GM19468 (cell line): ENCODE results near the gene CACNA1C.

Source experiments
- ATAC-seq: cut with Tn5 transposase; IDR thresholded peaks from one replicate; pipeline ENCODE4 v1.9.1; 2021; ENCODE audit warnings: mild to moderate bottlenecking, moderate library complexity, moderate number of reproducible peaks; ENCODE audit not compliant: unreplicated experiment; ENCODE audit errors: extremely low read depth

CACNA1C gene

GRCh38 chr12:2413999-2414792, 361.4 kb downstream of the CACNA1C start:
- ATAC-seq, result no peak

- no peak for ATAC-seq
Observed at GRCh38 chr12:2414810-2415567, 362.2 kb downstream of the CACNA1C start.

- ATAC-seq, result no peak
Observed at GRCh38 chr12:2415568-2415944, 362.8 kb downstream of the CACNA1C start.

GRCh38 chr12:2416158-2416557, 363.4 kb downstream of the CACNA1C start:
- no peak for ATAC-seq

- ATAC-seq, result no peak
Observed at GRCh38 chr12:2417481-2418160, 364.8 kb downstream of the CACNA1C start.

- ATAC-seq, result no peak
Observed at GRCh38 chr12:2418579-2418978, 365.8 kb downstream of the CACNA1C start.

- no peak for ATAC-seq
Observed at GRCh38 chr12:2422591-2422990, 369.8 kb downstream of the CACNA1C start.

GRCh38 chr12:2429032-2429431, 376.2 kb downstream of the CACNA1C start:
- no peak for ATAC-seq

GRCh38 chr12:2431810-2432209, 379.0 kb downstream of the CACNA1C start:
- ATAC-seq, result no peak

- no peak for ATAC-seq
Observed at GRCh38 chr12:2432856-2433255, 380.1 kb downstream of the CACNA1C start.

GRCh38 chr12:2435511-2435910, 382.7 kb downstream of the CACNA1C start:
- no peak for ATAC-seq

GRCh38 chr12:2439332-2440100, 386.7 kb downstream of the CACNA1C start:
- no peak for ATAC-seq

- ATAC-seq, result no peak
Observed at GRCh38 chr12:2443776-2444175, 391.0 kb downstream of the CACNA1C start.

- ATAC-seq, result no peak
Observed at GRCh38 chr12:2445968-2446367, 393.2 kb downstream of the CACNA1C start.

- ATAC-seq, result no peak
Observed at GRCh38 chr12:2447861-2448260, 395.1 kb downstream of the CACNA1C start.

- no peak for ATAC-seq
Observed at GRCh38 chr12:2449586-2449985, 396.8 kb downstream of the CACNA1C start.

GRCh38 chr12:2450553-2450952, 397.8 kb downstream of the CACNA1C start:
- ATAC-seq, result no peak

- no peak for ATAC-seq
Observed at GRCh38 chr12:2451025-2451424, 398.2 kb downstream of the CACNA1C start.

GRCh38 chr12:2451497-2451896, 398.7 kb downstream of the CACNA1C start:
- no peak for ATAC-seq

- no peak for ATAC-seq
Observed at GRCh38 chr12:2453076-2453760, 400.4 kb downstream of the CACNA1C start.
